Activated CD4-positive, alpha-beta T cell treated with anti-CD3 and anti-CD28 coated beads, Interleukin-2, amount 50 U/mL, for 4 hours (primary cell): ENCODE data around the gene FGF14.

Experiments
- DNase-seq, 2 experiments: peaks; one replicate each; pipeline ENCODE4 v3.0.0-alpha.2; 2020

FGF14 gene

DNA sequence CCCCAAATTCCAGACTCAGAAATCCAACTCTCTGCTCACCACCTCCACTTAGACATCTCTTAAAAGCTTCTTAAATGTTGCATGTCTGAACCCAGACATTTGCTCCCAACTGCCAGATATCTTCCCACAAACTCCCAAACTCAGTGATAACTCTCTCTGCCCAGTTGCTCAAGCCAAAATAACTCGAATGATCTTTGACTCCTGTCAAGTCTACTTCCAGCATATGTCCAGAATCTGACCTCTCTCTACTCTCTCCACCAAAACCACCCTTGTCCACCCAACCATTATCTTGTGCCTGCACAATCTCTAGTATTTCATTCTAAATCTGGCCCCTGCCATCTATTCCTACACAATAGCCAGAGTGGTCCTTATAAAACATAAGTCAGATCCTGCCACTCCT, 99.3 kb downstream of the FGF14 start:
- DNase-seq = no peak

DNA sequence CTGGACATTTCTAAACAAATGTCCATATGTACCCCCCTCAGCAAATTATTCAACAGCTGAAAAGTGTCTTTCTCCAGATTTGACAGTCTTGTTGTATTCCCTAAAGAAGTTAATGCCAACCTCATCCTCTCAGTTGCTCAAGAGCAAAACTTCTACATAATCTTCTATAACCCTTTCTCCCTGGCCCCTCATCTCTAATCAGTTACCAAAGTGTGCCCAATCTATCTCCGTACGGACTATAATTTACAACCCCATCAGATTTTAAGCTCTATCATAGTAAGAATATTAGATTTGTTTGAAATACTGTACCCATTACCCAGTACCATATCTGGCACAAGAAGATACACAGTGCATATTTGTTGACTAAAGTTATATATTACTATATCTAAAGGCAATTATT, 101.5 kb downstream of the FGF14 start:
- no peak for DNase-seq

DNA sequence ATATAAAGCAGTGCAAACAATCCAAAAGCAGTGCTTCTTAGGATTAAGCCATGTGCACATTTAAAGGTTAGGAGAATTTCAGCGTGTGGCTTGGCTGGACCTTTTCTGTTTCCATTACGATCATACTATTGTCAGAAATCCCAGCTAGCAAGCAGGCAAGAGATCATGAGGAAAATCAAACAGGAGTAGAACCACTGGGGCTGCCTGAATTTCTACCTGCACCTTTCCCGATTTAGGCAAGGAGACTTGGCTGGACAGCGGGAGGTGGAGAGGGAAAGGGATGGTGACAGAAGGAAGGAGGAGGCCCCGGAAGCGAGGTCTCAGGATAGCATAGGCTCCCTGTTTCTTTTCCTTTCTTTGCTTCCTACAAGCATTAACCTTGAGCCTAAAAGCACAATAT, 102.5 kb downstream of the FGF14 start:
- DNase-seq = no peak

DNA sequence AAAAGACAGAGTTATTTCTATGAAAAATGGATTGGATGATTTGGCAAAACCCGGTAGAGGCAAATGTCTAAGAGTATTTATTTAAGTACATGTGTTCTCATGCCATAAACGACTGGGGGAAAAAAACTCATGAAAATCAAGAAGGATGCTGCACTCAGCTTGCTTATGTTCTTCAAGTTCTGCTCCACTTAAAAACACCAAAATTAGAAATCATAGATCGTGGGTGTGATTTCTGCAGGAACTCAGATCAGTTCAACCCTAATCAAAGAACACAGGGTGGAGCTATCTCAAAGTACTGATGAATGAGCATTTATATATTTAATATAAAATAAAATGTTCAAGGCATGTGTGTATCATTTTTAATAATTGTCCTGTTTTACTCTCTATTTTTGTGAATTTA, 103.8 kb downstream of the FGF14 start:
- no peak for DNase-seq

DNA sequence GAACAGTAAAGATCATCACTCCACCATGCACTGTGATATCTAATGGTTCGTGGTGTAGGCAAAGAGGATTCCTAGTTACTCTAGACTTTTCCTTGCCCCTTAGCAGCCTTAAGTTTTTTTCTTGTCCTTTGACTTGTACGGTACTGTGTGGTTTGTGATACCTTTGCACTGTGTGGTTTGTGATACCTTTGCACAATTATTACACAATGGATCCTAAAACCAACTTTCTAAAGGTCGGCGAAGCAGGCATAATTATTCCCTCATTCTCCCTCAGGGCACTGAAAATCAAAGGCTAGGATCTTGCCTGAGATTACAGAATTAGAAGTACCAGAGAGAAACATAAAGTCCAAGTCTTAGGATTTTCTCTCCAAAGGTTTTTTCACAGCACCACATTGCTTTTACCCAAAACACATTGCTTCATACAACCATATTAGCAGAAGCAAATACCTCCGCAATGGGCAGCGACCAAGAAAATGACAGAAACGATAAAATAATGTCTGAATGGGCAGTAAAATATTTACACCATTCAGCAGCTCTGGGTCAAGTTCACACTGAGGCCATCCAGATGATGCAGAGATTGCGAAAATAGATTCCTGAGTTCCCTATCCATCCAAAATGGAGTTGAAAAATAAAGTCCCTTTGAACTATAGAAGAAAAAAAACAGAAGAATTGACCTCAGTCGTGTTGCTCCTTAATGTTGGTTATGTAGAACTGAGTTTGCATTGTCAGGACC, 106.4 kb downstream of the FGF14 start:
- no peak for DNase-seq

DNA sequence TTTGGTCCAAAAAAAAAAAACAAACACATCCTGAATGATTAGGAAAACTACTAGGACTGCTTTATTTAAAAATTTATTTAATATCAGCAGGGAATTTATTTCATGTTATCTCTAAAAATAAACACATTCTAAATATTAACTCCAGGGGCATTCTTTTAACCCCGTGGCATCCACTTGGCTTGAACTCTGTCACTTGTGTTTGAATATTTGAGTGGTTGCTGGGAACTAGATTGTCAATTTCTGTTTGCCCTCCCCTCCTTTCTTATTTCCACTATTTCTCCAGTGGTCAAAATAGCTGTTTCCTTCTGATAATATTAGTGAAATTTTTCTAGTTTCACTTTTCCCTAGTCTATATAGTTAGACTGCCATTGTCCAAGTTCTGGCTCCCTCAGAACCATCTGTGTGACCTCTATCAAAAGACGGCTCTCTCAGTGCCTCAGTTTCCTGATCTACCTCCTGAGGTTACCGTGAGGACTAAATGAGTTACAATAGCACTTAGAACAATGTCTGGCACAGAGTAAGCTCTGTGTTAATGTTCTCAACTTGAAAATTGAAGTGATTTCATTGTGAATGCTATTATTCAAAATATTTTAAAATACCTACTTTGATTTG, 107.3 kb downstream of the FGF14 start:
- DNase-seq = no peak

DNA sequence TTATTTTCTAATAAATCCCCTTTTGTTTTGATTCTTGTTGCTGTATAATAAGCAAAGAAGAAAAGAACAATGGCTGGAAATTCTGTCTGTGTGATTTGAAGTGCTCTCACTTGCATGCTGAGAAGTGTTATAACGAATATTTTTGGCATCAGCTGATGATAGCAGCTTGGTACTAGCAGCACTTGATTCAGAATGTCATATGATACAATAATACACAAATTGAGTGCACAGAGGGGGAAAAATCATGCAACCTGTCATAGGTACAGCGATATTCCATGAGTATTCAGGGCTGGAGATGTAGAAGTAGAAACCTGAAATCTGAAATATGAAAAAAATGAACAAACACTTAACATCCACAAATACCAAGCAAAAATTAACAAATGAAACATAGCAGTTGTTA, 108.1 kb downstream of the FGF14 start:
- no peak for DNase-seq

DNA sequence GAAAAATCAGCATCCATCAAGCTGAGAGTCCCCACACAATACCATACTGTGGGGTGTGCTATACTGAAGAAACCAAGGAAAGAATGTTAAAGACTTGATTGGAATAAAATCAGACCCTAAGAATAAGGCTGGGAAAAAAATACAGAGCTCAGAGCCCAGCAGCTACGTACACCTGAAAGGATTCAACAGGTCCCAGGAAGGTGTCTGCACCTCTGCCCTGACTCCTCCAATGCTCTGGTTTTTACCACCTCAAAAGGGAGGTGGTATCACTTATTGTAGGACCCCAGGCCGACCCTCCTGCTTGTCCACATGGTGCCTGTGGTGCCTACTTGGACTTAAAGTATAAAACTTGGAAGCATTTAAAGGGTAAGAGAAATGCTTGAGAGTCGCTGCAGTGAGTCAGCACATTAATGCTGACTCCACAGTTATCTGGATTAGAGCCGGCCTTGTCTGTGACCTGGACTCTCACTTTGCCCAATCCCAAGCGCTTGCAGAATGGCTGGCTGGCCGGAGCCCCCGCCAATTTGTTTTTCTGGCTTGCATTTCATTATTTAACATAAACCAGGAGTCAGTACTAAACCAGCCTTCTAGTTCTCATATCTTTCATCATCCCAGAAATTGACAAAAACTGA, 110.1 kb downstream of the FGF14 start:
- no peak for DNase-seq

DNA sequence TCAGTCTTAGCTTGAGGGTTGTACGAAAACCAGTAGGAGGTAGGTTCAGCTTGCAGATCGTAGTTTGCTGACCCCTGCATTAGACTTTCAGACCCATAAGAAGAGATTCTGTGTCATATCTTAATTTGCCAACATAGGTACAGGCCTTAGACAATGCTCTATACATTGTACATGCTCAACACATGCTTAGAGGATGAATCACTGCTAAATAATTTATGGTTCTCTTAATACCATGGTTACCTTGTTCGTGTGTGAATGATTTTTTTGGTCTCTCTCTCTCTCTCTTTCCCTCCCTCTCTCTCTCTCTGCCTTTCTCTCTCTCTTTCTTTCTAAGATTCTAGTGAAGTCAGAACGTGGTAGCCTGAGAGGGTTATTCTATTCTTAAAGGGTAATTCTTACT, 112.2 kb downstream of the FGF14 start:
- DNase-seq = no peak

DNA sequence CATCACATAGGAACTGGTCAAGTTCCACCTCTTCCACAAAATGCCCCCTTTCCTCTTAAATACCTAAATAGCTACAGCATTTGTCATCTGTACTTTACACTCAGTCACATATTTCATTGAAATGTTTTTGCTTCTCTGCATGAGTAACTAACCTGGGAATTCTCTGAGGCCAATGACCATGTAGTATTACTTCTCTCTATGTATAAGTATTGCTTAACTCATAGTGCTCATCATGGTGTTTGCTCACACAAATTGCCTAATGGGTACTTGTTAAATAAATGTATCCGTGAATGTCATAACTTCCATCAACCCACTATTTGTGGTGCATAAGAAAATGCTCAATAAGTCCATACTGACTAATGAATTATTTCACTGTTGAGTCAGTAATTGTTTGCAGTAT, 115.5 kb downstream of the FGF14 start:
- DNase-seq = no peak

DNA sequence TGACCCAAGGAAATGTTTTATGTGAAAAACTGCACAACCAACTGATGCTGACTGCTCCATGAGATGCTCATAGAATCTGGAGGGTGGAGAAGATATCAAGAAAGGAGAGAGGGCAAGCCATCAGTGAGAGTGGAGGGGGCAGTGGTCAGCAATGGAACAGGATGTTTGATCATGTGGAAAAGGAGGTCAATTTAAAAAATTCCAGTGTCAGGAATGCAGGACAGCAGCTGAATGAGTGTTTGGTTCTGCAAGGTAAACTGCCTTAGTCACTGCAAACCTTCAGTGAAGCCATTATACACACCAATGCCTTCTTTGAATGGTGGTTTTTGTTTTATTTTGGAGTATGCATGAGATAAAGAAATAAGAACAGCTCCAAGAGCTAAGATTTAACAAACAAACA, 121.5 kb downstream of the FGF14 start:
- no peak for DNase-seq

DNA sequence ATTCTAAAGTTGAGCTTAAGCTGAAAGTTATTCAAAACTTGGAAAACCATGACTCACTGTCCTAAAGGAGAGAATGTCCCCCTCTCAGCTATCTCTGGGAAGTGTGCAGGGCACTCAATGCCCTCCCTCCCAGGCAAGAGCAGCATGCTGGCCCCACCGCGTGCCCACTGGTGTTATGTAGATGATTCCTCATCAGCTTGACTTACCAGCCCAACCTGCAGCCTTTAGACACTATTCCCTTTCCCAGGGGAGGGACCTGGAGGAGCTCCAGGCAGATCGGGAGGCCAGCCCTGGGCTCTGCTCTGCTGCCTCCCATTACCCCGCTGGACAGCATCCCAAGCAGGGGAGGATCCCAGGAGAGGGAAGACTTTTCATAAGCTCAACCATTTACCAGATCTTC, 124.6 kb downstream of the FGF14 start:
- no peak for DNase-seq

DNA sequence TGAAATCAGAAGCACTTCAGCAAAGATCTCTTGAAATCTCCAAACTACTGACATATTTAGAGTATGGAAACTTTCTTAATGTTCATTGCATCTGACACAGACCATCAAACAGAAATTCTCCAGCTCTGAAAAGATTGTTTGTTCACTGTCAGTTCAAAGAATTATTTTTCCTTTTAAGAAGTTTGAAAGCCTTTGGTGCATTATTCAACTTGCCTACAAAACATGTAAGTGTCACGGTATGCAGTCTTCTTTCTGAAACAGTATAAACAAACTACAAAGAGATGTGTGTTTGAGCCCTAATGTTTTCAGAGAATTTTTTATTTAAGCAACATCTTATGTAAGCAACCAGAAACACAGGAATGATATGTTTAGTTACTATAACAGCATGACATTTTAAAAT, 125.4 kb downstream of the FGF14 start:
- DNase-seq = no peak

DNA sequence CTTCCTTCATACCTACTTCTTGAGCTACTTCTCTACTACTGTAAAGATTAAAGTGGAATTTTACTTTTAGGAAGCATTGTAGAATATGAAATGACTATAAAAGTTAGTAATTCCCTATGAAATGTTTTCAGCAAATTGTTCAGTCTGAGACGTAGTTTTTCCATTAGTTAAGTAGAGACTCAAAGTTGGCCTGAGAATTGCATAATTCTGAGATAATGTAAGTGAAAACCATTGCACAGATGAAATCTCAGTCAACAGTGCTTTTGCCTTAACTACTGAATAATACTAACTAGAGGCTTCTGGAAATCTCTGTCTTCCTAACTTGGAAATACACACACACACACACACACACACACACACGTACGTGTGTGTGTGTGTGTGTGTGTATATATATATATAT, 125.9 kb downstream of the FGF14 start:
- no peak for DNase-seq

DNA sequence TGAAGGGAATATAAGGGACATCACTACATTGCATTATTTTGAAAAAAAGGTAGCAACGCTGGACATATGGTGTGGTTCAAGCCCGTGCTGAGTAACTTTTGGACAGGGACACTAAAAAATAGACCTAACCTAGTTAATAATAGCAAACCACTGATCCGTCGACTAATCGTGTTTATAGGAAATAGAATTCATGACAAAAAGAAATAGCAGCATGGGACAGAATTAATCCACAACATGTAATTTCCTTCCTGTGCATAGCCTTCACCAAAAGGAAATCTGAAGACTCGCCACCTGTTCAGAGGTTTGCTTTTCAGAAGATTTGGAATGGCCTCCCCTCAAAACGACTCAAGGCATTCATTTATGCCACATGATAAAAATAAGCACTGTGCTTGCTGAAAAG, 128.7 kb downstream of the FGF14 start:
- no peak for DNase-seq

DNA sequence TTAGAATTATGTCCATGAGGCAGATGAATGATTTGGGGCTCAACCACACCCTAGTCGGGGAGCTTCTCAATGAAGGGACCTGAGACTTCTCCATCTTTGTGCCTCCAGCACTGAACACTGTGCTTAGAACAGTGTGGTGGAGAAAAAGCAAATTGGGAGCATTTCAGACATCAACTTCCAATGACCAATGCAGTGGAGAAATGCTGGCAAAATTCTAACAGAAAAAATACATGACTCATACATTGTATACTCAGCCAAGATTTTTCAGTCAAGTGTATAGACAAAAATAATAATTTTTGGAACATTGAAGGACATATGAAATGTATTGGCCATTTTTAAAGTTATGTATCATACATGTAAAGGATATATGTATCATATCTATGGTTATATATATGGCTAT, 134.7 kb downstream of the FGF14 start:
- DNase-seq = no peak

DNA sequence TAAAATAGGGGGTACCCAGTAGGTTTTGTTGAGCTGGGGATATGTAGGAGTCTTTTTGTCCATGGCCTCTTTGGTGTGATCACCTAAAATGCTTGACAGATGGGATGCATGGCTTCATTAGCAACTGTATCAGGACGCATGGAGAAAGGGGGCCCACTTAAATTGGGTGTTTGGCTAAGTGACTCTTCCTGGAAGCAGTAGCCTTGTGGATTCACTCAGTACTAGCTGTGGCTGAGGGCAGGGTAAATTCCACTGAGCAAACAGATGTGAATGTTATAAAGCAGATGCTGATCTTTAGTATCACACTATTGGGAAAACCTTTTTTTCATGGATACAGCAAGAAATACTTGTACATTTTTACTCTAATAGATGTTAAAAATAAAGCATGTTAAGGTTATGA, 140.0 kb downstream of the FGF14 start:
- DNase-seq = no peak

DNA sequence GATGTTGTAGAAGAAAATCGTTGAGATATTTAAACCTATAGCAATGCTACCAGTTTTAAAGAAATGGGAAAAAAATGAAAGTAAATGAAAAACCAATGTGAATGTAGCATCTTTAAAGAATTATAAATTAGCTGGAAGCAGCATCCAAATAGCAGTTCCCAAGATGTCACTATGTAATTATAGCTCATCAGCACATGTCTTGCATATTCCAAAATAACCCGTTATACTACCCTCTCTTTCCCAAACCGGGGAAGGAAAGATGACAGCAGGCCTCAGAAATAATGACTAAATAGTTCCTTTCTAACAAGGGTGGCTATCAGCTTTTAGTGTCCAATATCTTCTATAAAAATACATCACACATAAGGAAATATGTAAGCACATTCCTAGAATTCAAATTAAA, 140.5 kb downstream of the FGF14 start:
- no peak for DNase-seq

DNA sequence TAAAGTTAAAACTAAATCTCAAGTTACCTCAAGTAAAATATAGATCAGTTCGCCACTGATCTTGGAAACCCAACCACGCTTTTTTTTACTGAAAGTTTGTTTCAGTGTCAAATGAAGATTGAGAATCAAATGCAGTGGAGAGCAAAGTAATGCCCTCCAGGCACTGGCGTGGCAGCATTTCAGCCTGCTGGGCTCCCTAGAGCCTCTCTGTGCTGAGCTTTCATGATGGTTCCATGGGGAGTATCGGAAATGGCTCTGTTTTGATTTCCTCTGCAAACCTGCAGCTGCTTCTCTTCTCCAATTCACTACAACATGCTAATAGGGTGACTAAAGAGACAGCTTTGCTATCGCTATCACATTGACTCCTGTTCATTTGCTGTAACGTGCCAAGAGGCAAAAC, 141.6 kb downstream of the FGF14 start:
- no peak for DNase-seq

DNA sequence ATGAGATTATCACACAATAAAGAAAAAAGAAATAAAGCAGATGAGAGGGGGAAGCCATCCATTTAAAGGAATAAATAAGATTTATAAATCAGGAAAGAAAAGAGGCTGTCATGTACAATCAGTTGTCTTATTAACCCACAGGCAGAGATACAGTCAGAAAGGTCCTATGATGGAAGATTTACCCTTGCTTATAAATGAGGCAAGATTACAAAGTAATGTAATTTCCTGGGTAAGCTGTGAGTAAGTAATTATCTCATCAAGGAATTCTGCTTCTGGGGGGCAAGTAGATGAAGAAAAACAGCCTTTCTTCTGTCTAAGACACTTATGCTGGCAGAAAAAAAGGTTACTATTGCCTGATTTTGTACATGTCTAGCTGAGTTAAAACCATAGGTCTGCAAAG, 146.4 kb downstream of the FGF14 start:
- no peak for DNase-seq

DNA sequence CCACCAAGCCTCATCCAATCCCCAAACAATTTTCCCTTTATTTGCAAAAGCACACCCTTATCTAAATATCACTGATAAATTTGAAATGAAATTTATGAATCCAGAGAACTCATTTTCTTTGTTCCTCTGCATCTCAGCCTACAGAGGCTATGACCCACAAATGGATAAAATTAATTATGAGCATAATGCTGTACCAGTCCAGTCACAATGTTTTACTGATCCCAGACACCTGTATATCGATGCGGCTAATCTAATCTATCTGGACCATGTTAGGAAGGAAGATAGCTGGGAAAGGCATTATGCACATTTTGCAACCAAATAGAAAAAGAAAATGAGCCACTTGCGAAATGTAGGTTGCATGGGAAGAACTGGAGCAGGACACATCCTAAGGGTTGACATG, 150.0 kb downstream of the FGF14 start:
- DNase-seq = no peak

DNA sequence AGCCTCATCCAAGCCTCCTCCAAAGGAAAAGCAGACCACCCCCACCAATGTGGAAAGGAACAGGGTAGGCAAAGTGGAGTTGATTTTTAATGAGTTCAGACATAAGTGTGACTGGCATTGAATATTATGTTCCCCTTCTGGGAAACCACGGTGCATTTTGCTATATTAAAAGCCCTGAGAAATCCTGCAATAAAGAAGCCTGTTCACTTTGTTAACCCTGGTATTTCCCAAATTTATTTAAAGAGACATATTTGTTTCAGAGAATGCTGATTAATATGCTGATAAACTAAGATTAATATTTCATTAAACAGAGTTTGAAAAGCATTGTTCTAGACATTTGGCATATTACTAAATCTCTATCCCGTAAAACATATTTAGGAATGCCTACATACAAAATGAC, 151.4 kb downstream of the FGF14 start:
- DNase-seq = no peak

DNA sequence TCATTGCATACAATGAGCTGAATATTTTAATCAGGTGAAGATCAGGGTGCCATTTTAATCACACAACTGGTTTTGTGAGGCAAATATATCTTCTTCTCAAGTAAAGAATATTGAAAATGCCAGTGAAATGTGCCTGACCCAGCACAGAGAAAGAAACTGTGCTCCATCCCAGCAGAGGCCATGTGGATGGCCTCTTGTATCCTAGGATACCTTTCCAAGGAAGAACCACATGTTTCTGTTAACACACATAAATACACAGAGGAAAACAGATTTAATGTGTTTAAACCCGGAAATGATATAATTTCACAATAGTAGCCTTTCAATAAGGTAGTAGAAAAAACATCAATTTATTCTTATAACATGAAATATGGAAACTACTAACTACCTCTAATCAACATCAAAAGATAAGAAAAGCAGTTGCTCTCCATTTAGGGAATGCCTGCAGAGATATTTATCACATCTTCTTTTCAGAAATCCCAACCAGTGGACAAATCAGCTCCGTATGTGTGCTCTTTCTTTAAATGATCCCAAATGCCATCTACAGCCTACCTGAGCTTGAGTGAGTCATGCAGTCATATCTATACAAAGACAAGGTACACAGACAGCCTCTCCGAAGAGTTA, 157.1 kb downstream of the FGF14 start:
- DNase-seq = no peak

DNA sequence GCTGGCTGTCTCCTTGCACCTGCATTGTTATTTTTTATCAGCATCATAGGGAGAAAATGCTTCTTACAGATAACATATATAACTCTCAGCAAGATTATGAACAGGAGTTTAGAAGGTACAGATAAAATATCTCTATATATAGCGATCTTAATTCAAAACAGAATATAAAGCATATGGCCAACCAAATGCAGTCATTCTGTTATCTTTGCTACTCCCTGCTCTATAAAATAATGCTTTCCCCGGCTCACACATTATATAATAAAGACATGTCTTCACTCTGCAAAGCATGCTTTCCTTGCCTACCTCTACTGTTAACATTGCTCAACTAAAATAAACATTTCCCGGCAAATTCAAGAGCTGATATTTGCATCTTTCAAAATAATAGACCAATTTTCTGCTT, 161.7 kb downstream of the FGF14 start:
- DNase-seq = no peak
